Progenitor cell of endocrine pancreas (in vitro differentiated cells): ENCODE measurements around the gene VSTM2B. TPM values are rescaled to one million over a fixed set of nuclear protein-coding genes. Genes with fewer than 3 reads are reported as not detected.

Experiments
- DNase-seq: peaks from one replicate; pipeline ENCODE4 v3.0.0; 2021; ENCODE audit warnings: low spot score; ENCODE audit not compliant: unreplicated experiment
- H3K27ac Mint-ChIP-seq: 2 replicates; pipeline ENCODE4 v1.8.0; 2021; ENCODE audit warnings: mild to moderate bottlenecking, moderate library complexity, mixed read lengths
- H3K27me3 Mint-ChIP-seq: 2 replicates; pipeline ENCODE4 v1.8.0; 2021; ENCODE audit warnings: mixed read lengths
- H3K36me3 Mint-ChIP-seq: 2 replicates; pipeline ENCODE4 v1.8.0; 2022; ENCODE audit warnings: mixed read lengths; ENCODE audit not compliant: insufficient read depth
- H3K4me1 Mint-ChIP-seq: 2 replicates; pipeline ENCODE4 v1.8.0; 2021; ENCODE audit warnings: low read depth, mixed read lengths
- H3K4me3 Mint-ChIP-seq: 2 replicates; pipeline ENCODE4 v1.8.0; 2021; ENCODE audit warnings: low read depth, mild to moderate bottlenecking, moderate library complexity, mixed read lengths
- H3K9me3 Mint-ChIP-seq: 2 replicates; pipeline ENCODE4 v1.8.0; 2021; ENCODE audit warnings: low read depth, mixed read lengths
- total RNA-seq: library from RNA; stranded (reverse); gene quantifications from 2 replicates; pipeline ENCODE4 v1.2.1, GENCODE V29; 2021
- TF ChIP-seq, protein P1 (sequence below): fragments of 200-600 bp; sonication (generic); IDR thresholded peaks from one replicate; pipeline ENCODE4 v1.5.0; 2021; ENCODE audit warnings: antibody characterized with exemption, mild to moderate bottlenecking; ENCODE audit not compliant: unreplicated experiment

Gene VSTM2B
- total RNA-seq, 1 donor from 2014 or later = not detected

DNA sequence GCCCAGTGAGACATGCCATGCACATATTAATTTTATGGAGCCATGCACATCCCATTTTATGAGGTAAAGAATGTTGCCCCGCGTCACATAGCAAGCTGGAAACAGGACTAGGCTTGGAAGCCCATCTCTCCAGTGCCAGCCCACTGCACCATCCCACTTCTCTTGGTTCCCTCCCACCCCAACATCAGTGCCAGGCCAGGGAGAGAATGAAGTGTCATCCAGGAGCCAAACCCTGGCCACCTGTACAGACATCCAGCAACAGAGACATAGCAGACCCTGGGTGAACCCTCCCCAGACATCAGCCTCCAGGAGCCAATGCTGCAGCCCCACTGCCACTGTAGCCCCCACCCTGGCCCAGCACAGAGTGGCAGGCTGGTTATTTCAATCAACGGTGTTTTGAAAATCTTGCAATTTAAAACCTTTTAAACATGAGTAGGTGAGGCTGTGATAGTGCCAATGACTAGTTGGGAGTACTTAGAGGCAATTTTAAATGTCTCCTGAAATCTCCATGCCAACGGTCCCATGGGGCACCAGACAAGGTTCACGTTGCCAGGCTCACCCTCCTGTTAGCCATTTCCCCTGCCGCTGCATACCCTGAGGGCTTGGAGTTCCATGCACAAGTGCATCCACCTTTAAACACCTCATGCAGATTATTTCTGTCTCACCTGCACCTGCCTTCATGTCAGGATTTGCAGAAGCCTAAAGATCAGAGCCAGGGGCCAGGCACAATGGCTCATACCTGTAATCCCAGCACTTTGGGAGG lies 34.7 kb downstream of the VSTM2B start:
- Mint-ChIP-seq H3K9me3 (peaks cover 12% of the 10 kb centered on the region), H3K4me3 (no peak overlapping the region), H3K4me1 (no peaks in the 10 kb centered on the region), H3K36me3 (no peaks in the 10 kb centered on the region), H3K27ac (no peak overlapping the region), H3K27me3 (peaks cover 35% of the 10 kb centered on the region)
- DNase-seq = no peak
- TF ChIP-seq, protein P1, sequence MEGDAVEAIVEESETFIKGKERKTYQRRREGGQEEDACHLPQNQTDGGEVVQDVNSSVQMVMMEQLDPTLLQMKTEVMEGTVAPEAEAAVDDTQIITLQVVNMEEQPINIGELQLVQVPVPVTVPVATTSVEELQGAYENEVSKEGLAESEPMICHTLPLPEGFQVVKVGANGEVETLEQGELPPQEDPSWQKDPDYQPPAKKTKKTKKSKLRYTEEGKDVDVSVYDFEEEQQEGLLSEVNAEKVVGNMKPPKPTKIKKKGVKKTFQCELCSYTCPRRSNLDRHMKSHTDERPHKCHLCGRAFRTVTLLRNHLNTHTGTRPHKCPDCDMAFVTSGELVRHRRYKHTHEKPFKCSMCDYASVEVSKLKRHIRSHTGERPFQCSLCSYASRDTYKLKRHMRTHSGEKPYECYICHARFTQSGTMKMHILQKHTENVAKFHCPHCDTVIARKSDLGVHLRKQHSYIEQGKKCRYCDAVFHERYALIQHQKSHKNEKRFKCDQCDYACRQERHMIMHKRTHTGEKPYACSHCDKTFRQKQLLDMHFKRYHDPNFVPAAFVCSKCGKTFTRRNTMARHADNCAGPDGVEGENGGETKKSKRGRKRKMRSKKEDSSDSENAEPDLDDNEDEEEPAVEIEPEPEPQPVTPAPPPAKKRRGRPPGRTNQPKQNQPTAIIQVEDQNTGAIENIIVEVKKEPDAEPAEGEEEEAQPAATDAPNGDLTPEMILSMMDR = no peak

DNA sequence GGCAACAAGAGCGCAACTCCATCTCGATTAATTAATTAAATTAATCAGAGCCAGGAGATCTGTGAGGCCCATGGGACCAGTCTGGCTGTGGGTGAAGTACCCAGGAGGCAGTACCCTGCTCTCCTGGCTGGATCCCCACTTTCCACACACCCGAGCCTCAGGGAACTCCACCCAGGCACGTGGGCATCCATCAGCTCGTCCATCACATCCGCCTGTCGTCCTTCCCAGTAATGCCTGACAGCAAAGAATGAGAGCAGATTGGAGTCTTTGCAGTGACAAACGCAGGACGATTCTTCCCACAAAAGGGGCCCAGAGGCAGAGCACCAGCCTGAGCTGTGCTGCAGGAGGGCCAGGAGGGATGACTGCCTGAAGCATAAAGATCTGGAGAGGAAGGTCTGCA lies 35.8 kb downstream of the VSTM2B start:
- TF ChIP-seq, protein P1 = no peak
- H3K36me3 Mint-ChIP-seq = no peaks in the 10 kb centered on the region
- H3K27ac Mint-ChIP-seq = no peak overlapping the region

DNA sequence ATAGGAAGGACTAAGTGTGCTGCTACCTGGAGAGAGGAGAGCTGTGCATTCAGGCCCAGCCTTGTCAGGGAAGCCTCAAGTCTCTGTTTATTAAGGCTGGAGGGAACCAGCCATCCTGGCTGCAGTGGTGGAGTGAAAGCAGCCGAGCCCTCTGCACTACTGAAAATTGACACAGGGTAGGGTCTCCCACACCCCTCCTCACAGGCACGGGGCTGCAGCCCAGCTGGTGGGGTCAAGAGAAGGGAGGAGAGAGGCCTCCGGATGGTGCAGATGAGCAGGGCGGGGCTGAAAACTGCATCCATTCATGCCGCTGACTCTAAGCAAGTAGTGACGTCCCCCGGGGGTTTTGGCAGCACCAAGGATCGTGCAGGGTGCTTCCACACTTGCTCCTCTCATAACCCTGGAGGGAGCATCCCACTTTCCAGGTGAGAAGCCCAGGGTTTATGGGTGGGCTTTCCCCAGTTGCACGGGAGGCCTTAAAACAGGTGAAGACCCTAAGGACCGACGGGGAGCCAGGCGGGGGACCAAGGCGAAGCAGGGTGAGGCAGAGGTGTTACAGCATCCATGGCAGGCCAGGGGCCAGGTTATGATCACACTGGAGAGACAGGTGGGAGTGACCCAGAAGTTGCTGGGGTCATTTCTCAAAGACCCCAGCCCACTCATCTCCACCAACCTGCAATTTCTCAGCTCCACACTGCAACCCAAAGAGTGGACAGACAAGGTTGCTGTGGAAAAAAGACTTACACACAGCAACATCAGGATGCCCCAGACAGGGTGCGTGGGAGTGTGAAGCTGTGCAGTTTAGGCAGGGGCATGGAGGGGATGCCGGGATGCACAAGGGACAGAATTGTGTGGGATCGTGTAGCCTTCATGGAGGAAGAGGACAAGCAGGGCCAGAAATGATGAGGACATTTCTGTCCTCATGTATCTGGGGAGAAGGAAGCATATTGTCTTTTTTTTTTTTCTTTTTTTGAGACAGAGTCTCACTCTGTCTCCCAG lies 36.8 kb downstream of the VSTM2B start:
- Mint-ChIP-seq H3K27me3 (peaks cover 31% of the 10 kb centered on the region), H3K36me3 (no peaks in the 10 kb centered on the region), H3K9me3 (peaks cover 12% of the 10 kb centered on the region), H3K4me3 (no peak overlapping the region), H3K4me1 (no peaks in the 10 kb centered on the region), H3K27ac (no peak overlapping the region)
- TF ChIP-seq, protein P1 = no peak
- DNase-seq = no peak

More for the DNA sequence above, 35.8 kb downstream of the VSTM2B start:
- H3K27me3 Mint-ChIP-seq = peaks cover 30% of the 10 kb centered on the region
- no peaks in the 10 kb centered on the region for H3K4me1 Mint-ChIP-seq
- H3K9me3 Mint-ChIP-seq = peaks cover 12% of the 10 kb centered on the region
- DNase-seq = no peak
- no peak overlapping the region for H3K4me3 Mint-ChIP-seq

DNA sequence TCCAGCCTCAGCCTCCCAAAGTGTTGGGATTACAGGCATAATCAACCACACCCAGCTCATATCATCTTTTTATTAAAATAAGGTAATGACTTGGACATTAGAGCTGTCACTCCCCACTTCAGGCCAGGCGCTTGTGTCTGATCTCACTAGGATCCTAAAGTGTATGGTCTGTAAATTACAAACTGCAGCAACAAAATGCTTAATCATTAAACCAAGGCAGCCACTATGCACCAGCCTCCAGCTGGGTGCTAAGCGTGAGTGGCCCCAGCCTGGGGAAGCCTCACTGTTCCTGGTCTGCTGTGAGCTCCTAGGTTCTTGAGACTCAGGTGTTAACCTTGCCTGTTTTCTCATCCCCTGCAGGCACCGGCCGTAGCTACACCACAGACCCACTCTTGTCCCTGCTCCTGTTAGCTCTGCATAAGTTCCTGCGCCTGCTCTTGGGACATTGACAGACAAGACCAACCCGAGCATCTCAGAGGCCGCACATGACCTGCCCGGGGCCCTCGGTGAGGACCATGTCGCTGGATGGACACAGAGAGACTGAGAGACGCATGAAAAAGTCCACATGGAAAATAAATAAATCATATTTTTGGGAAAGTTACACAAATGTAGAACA lies 37.8 kb downstream of the VSTM2B start:
- no peak for DNase-seq
- Mint-ChIP-seq H3K4me1 (no peaks in the 10 kb centered on the region), H3K27ac (no peak overlapping the region), H3K4me3 (no peak overlapping the region), H3K9me3 (peaks cover 6% of the 10 kb centered on the region), H3K36me3 (no peaks in the 10 kb centered on the region), H3K27me3 (peaks cover 38% of the 10 kb centered on the region)
- TF ChIP-seq, protein P1 = no peak

DNA sequence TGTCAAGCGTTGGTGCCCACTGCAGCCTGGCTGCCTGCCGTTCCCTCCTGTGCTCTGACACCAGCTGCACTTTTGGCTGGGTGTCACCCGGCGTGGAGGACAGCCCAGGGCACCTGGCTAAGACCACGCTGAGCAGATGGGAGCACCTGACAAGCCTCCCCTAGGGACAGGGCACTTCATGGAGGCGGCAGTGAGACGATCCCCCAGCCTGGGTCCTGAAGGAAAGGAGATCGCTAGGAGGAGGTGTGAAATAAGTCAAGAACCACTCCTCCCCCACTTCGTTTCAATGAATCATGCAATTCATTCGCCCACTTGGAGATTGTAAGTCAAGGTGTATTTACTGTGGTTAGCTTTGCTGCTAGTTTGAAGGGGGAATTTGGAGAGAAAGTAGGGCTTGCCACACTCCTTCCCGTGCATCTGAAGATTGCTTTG lies 38.8 kb downstream of the VSTM2B start:
- Mint-ChIP-seq H3K27ac (no peak overlapping the region), H3K4me3 (no peak overlapping the region), H3K36me3 (no peaks in the 10 kb centered on the region), H3K27me3 (peaks cover 44% of the 10 kb centered on the region), H3K4me1 (no peaks in the 10 kb centered on the region), H3K9me3 (peaks cover 3% of the 10 kb centered on the region)
- TF ChIP-seq, protein P1 = no peak
- DNase-seq = no peak
